Dermis blood vessel endothelial cell (primary cell): ENCODE data around the gene IL17RB. TPM values are rescaled to one million over a fixed set of nuclear protein-coding genes. Genes with fewer than 3 reads are reported as not detected.

ENCODE experiments used
- total RNA-seq: library from RNA; depleted of rRNA; stranded (reverse); fragments of >200 nt; gene quantifications from 2 replicates; pipeline ENCODE4 v1.2.3, GENCODE V29; 2014

IL17RB gene
- total RNA-seq, 1 donor from 2014 or later: not detected

Other genes starting within 250 kb of the IL17RB start
- gene CHDH, start 149 bp upstream of the IL17RB start, total RNA-seq: 0.23 and 1.0 TPM in 2 replicates
- gene ACTR8, start 35.6 kb downstream of the IL17RB start, total RNA-seq: 38.9 and 47.1 TPM in 2 replicates
- gene SELENOK, start 45.3 kb downstream of the IL17RB start, total RNA-seq: 10.1 and 25.0 TPM in 2 replicates